DMS153 (cell line): Measurements from ENCODE around the gene PABPN1L.
A peak's percentile ranks its signal among the peaks of the same experiment; 100 is the strongest.

Experiments
- DNase-seq: peaks from one replicate; lab custom pipeline; 2025; lab: John Stamatoyannopoulos, UW

Gene PABPN1L

DNA sequence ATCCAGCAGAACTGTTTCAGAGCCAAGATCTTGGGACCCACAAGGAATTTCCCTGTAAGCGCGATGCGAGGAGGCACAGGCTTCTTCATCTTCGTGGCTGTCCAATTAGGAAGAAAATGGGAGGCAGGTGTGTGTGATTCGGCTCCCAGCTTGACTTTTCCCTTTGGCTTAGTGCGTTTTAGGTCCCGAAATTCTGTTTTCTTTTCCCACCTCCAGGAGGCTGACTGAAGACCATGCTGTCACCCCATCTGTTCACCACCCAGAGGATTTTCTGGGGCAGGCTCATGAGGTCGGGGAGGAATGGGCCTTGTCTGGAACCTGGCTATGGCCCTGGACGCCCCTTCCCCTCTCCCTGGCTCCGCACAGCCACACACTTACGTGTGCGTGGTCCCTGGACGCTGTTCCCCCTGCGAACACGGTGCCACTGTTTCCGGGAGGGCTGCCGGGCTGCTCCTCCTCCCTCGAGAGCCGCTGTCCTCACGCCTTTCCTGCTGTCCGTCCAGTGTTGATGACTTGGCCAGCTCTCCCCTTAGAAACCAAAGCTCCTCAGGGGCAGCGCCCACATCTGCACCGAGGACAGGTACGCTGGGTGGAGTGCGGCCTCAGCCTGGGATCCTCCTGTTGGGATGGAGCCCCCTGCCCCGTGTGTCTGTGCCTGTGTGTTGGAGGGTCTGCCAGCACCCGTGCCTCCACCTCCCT, 2.7 kb upstream of the PABPN1L start:
- DNase-seq = no peak

DNA sequence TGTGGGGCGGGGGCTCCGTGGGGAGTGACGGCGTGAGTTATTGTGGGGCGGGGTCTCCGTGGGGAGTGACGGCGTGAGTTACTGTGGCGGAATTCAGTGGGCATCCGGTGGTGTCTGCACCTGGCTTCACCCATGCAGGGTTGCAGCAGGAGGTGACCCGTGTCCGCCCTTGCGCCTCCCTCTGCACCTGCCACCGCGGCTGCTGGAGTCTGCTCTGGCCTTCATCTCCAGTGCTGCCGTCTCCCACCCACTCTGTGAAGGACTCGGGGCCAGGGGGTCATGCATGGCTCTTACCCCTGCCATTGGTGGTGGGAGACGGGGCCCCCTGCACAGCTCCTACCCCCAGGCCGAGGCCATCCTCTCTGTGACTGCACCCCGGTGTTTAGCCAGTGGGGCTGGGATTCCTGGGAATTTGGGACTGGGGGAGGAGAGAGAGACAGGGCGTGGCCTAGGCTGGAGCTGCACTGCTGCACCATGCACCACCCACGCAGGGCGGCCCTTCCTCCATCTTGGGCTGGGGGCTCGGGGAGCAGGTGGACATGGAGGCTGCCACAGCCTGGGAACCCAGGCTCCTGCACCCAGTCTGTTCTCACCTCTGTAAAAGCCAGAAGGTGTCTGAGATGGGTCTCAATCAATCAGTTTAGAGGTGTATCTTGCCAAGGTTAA, 1.3 kb upstream of the PABPN1L start:
- DNase-seq = no peak

DNA sequence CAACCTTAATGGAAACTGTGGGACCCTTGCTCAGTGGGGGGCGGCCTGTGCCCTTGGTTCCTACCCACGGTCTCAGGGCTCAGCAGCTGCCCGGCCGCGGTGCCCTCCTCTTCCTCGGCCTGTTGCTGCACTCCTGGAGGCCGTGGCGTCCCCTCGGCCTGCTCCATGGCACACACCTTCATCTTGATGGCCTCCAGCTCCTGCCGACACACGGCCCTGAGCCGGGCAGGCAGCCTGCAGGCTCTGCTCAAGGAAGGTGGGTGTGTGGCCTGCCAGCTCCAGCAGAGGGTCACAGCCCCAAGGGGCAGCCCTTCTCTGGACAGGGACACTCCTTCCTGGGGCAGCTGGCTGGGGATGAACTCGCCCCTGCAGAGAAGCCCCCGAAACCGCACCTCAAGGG, 718 bp downstream of the PABPN1L start:
- no peak for DNase-seq

DNA sequence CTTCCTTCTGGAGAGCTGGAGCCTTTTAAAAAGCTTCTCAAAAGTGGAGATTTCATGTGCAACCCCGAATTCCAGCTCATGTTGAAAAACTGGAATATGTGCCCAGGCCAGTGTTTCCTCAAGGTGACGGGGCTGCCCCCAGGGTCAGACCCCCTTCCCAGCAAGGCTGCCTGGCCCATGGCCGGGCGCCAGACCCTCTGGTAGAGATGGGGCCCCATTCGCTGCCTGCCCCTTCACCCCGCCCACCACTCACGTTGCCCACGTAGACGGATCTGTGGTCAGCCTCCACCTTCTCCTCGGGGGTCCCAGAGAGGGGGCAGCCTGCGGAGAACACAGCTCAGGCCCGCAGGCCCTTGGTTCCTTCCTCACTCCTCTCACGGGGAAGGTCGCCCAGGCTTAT, 1.1 kb downstream of the PABPN1L start:
- DNase-seq = no peak

DNA sequence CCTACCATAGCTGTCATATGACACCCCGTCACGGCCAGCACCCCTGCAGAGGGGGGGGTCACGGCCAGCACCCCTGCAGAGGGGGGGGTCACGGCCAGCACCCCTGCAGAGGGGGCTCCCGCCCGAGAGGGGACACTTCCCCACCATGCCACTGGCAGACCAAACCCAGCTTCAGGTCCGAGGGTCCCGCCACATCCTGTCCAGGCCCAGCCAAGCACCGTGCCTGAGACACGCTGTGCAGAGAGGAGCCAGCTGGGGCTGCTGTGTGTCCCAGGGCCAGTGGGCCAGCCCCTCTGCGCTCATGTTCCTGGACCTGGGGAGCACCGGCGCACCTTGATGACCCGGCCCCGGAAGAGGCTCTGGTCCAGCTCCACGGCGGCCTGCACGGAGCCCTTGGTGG, 1.9 kb downstream of the PABPN1L start:
- no peak for DNase-seq

DNA sequence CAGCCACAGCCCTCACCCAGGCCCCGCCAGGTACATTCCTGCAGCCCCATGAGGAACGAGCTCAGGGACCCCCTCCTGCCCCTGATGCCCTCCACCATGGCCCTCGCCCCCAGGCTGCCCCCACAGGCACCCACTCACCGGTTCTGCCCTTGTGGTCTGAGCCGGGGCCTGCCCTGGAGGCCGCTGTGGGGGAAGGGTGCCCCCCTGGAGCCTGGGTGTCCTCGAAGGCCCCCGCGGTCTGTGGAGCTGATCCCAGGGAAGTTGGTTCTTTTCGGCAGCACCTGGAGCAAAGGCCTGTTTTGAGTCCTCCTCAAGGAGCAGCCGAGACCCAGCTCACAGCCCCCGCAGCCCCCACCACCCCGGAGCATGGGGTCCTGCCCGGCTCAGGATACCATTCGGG, 2.4 kb downstream of the PABPN1L start:
- no peak for DNase-seq

DNA sequence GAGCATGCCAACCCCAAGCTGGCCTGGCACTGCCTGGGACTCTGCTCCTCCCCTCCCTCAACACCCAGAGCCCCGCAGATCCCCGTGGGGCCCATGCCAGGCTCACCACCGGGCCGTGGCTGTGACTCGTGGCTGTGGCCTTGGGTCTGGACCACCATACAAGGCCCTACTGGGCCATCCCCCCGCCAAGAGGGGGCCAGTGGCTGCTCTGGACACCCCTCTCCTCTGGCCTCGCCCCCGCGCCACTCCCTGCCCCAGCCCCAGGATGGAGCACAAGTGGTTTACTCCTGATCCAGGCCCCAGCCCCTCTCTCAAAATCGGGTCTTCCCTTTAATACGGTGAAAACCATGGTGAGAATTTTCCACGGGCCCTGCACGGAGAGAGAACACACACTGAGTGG, 3.0 kb downstream of the PABPN1L start:
- DNase-seq = no peak

DNA sequence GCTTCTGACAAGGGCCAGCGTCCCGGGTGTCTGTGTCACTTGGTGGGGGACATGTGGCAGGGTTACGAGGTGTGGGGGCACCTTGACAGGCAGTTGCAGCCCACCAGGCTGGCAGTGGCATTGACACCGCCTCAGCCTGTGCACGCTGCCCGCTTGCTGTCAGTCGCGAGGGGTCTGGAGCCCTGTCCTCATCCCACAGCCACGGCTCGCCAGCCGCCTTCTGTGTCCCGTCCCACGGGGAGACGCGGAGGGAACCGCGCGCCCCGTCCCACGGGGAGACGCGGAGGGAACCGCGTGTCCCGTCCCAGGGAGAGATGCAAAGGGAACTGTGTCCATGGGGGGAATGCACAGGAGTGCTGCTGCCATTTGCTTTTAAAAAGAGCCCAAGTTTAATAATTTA, 3.5 kb downstream of the PABPN1L start:
- no peak for DNase-seq

DNA sequence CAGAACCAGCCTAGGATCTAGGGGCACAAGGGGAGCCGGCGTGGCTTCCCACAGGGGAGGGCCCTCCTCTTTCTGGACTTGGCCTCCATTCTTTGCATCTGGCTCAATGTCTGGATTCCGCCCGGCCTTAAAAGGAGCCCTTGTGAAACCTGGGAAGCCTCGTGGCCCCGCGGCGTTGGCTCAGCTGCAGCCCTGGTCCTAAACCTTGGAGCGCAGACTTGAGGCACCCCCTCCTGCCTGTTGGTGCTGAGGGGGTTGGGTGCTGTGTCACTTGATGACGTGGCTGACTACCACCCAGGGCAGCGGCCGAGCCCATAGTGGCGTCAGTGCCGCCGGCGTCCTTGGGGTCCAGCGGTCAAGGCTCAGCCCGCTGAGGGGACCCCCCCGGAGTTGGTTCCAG, 5.1 kb downstream of the PABPN1L start:
- no peak for DNase-seq

DNA sequence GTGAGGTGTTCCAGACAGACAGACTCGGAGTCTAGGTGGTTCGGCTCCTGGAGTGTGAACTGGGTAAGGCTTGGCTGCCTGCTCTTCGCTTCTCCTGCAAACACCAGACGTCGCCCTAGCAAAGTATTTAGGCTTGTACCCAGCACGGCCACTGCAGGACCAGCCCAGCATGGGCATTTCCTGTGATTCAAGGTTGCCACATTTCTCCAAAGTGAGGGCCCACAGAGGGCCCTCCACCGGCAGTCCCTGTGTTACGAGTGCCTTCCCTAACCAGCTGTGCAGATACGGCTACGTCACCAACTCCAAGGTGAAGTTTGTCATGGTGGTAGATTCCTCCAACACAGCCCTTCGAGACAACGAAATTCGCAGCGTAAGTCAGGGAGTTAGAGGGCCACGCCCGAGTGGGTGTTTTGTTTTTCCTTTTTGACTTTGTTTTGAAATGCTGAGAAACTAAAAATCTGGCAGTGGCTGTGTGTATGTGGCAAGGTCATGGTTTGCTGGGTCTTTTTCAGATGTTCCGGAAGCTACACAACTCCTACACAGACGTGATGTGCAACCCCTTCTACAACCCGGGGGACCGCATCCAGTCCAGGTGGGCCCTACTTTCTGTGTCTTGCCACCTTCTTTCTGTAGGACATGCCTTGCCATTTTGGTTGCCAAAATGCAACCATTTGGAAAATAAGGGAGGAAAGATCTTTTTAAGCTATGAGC, 6.9 kb downstream of the PABPN1L start:
- no peak for DNase-seq

DNA sequence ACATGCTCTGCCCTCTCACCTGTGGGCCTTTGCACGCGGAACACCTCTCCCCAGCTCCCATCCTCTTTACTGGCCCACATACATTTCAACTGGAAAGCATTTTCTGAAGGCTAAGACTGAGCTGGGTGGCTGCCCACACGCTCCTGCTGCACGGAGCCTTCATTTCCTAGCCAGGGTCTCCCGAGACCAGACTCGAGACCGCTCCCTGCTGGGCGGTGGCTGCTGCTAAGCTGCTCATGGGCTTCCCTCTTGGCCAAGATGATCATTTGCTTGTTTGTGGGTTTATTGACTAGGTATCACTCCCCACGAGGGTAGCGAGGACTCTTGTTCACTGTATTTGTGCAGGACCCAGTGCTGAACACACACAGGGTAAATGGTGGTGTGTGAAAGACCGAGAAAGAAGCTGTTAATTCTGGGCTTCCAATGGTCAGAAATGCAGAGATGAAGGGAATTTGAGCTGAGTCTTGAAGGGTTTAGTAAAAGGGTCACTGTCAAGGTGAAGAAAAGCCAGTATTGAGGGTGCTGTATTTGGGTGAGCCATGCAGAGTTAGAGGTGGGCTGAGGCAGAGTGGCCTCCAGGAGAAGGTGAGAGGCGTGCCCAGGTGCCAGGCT, 8.6 kb downstream of the PABPN1L start:
- DNase-seq = no peak

DNA sequence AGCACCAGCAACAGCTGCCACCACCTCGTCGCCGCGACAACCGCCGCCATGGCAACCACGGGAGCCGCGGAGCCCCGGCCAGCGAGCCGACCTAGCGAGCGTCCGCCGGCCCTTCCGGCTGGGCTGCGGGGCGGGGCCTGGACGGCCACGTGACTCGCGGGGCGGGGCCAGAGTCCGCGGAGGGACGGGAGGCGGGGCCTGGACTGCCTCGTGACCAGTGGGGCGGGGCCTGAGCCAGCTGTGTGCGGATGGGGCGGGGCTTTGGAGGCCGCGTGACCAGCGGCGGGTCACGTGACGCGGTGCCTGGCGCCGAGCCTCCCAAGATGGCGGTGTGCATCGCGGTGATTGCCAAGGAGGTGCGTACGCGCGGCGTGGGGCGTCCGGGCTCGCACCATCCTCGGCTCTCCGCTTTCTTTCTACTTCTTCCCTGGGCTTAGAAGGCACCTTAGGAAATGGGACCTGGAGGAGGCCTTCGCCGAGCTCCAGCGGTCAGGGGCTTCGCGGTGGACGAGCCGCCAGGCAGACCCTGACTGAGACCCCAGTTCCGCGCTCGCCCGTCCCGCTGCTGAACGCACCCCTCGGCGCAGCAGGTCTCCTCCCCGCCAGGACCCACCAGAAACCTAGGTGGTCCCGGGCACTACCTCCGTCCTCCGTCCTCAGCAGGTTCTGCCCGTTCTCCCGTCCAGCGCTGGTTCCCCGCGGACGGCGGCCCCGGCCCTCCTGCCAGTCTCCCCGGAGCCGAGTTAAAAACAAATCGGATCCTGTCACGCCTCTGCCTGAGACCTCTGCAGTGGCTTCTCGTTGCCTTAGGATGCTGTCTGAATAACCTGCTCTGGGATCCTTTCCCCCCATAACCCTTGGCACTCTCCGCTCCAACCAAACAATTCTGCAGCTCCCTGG, 9.4 kb downstream of the PABPN1L start, which contains the start of the genes GALNS and TRAPPC2L:
TSS of gene GALNS (minus strand) at position 120 of the 900 bp plus-strand sequence. CDS start at position 50, 70 bp downstream.
TSS of gene TRAPPC2L (plus strand) at position 300 of the 900 bp plus-strand sequence. CDS start at position 324, 24 bp downstream.
- peak; percentile 87 for DNase-seq

DNA sequence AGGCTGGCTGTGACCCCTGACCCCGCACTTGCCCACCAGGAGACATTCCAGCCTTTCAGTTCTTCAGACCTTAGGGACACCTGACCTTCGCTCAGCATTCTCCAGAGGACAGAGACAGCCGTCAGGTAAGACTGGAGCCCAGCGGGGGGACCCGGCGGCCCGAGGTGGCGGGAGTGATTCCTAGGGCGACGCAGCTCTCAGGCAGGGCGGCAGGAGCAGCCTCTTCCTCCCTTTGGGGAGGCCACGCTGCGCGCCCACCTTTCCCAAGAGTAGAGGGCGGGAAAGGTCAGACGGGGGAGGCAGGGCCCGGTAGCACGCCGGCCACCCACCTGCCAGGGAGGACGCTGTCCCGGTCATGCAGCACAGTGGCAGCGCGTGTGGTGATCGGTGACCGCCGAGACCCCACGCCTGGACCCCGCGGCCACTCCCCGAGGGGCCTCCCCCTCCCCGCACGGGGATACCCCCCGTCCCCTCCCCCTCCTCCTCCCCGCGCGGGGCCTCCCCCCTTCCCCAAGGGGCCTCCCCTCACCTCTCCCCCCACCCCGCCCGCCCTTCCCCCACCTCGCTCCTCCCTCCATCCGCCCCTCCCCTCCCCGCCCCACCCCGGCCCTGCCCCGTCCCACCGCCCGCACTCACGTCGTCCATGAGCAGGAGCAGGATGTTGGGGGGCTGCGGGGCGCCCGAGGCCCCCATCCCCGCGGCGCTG, 10.2 kb downstream of the PABPN1L start:
- no peak for DNase-seq

DNA sequence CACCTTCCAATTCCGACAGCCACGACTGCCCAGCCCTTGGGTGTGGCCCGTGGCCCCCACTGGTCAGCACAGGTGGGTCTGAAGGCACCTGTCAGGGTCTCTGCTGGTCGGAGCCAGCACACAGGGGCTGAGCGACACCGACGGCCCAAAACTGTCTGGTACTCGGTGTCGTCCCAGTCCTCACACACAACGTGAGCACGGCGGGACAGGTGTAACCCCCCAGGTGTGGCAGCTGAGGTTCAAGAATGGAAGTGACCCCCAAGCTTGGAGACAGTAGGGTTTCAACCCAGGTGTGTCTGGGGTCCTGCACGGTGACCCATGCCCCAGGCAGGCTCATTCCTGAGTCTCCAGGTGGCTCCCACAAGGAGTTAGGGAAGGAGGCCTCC, 10.7 kb downstream of the PABPN1L start:
- no peak for DNase-seq

DNA sequence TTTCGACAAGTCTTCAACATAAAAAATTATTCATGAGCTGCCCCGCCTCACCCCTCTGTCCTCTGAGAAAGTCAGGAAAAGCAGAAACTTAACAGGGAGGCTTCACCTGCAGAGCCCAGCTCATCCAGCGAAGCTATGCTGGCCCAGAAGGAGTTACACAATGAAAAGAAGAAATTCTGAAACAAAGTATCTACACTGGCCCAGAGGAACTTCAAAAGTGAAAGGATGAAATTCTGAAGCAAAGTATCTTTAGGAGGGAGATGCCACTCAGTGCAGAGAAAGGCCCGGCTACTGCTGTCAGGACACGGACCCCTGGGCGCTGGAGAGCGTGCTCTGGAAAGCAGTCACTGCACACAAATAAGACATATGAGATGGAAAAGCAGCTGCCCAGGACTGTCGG, 11.3 kb downstream of the PABPN1L start:
- DNase-seq = no peak

DNA sequence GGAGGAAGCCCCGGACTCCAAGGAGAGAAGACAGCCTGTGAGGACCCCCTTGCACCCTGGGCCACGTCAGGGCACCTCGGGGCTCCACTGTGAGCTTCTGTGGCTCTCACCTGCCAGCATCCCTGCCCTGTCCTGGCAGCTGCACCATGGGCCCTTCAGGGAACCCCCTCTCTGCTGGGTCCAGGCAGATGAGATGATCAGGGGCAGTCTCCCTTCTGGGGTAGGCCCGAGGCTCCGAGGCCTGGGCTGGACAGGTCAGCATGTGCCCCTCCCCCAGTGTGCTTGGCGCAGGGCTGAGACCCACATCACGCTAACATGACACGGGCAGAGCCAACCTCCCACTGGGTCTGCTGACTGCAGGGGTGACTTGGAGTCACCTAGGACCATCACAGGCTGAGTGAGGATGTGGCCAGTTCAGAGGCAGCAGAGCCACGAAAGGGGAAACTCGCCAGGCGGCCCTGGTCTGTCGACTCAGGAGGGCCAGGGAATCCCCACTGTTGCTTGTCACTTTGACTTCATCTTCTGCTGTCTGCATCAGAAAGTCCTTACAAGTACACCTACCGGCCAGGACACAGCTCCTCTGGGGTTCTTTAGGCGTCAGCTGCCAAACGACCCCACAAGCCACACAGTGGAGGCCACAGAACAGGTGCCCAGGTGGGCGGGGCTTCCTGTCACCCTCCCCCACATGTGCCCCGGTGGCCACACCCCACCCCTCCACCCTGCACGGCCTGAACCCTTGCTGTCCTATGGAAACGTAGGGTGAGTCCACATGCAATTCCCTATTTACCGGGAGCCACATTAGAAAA, 12.0 kb downstream of the PABPN1L start:
- no peak for DNase-seq

DNA sequence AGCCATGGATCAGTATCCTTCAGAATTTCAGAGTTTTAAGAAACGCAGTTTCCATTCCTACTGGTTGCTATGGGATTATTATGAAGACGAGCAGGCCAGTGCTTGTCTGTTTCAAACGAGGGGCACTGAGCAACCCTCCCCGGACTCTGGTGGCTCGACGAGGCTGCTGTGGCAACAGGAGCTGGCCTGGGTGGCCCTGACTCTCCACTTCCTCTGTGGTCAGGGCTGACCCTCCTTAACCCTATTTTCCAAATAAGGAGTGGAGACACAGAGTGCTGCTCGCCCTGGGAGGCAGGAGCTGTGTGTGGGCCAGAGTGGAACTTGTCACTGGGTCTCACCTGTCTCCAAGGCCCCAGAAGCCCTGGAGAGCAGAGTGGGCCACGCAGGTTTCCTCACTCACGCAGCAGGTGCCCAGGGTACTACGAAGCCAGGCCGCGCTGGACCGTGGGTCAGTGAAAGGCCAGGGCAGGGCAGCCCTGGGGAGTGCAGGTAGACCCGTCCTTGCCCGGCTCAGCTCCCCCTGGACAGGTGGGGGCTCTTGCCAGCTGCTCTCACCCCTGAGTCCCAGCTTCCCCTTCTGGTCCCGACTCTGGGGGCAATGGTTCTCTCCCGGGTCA, 13.0 kb downstream of the PABPN1L start:
- DNase-seq = no peak

DNA sequence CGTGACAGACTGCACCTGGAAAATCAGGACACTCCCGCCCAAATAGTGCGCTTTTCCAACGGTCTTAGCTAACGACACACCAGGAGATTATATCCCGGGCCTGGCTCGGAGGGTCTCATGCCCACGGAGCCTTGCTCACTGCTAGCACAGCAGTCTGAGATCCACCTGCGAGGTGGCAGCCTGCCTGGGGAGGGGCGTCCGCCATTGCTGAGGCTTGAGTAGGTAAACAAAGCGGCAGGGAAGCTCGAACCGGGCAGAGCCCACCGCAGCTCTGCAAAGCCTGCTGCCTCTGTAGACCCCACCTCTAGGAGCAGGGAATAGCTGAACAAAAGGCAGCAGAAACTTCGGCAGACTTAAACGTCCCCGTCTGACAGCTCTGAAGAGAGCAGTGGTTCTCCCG, 14.8 kb downstream of the PABPN1L start:
- no peak for DNase-seq

DNA sequence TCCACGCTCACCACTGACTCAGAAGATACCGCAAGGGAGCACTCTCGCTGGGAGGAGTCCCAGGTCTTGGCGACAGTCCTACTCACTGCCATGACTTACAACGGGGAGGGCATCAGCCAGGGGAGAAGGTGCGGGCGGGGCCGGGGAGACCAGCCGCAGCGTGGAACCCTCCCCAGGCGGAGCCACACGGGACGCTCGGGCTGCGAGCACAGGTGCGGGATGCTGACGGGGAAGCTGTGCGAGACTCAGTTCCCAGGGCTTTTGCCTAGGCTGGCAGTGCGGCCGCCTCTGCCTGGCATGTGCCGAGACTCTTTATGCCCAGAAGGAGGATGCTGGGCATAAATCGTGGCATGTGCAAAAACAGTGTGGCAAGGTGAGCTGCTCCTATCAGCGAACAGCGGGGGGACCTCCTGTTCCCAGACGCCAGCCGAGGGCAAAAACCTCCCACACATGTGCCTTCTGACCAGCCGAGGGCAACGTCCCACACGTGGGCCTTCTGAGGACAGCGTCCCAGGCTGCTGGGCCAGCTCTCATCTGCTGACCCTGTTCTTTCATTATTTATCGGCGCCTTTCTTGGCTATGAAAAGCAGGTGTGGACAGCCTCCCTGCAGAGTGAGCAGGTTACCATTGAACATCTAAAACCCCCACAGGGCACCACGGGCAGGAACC, 15.8 kb downstream of the PABPN1L start:
- no peak for DNase-seq
